Erythroblast (primary cell): ENCODE results near the gene THRB.

Experiments used
- DNase-seq, 2 experiments: peaks; one replicate each; lab custom pipeline; 2025; lab: John Stamatoyannopoulos, UW
- GATA1 ChIP-seq: IDR thresholded peaks from 2 replicates; pipeline ENCODE4 v1.6.1; 2011; ENCODE audit warnings: low read depth, mild to moderate bottlenecking, control low read depth, low read length, moderate library complexity
- POLR2A ChIP-seq: IDR thresholded peaks from 2 replicates; pipeline ENCODE4 v1.6.1; 2011; ENCODE audit warnings: mild to moderate bottlenecking, low read length

The THRB gene

GRCh38 chr3:24373198-24373959, 121.3 kb downstream of the THRB start:
- TF ChIP-seq POLR2A = no peak
- no peak for TF ChIP-seq GATA1
- no peak for DNase-seq

GRCh38 chr3:24372559-24373197, 122.0 kb downstream of the THRB start:
- TF ChIP-seq POLR2A (no peak), GATA1 (no peak)
- DNase-seq = no peak

GRCh38 chr3:24370352-24371090, 124.1 kb downstream of the THRB start:
- no peak for DNase-seq
- TF ChIP-seq GATA1 = no peak
- TF ChIP-seq POLR2A = no peak

GRCh38 chr3:24368605-24369004, 126.0 kb downstream of the THRB start:
- TF ChIP-seq GATA1 (no peak), POLR2A (no peak)
- no peak for DNase-seq

GRCh38 chr3:24367664-24368264, 126.9 kb downstream of the THRB start:
- no peak for DNase-seq
- no peak for TF ChIP-seq POLR2A
- no peak for TF ChIP-seq GATA1

DNA sequence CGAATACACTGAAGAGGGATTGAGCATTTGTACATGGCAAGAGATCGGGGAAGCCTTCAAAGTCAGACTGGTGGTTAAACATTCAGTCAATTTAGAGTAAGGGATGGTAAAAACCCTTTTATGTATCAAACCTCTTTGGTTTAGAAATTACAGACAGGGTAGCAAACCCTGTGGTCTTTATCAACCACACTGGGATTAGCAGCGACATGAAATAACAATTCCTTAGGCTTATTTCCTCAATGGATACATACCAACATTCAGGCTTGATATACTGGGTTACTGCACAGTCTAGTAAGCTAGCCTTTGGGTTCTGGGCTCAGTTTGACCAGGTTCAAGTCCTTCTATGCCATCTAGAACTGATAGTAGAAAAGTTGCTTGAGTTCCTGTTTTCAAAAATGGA, 127.4 kb downstream of the THRB start:
- no peak for DNase-seq
- no peak for TF ChIP-seq POLR2A
- no peak for TF ChIP-seq GATA1

GRCh38 chr3:24365168-24365567, 129.5 kb downstream of the THRB start:
- TF ChIP-seq GATA1 (no peak), POLR2A (no peak)
- DNase-seq = no peak

DNA sequence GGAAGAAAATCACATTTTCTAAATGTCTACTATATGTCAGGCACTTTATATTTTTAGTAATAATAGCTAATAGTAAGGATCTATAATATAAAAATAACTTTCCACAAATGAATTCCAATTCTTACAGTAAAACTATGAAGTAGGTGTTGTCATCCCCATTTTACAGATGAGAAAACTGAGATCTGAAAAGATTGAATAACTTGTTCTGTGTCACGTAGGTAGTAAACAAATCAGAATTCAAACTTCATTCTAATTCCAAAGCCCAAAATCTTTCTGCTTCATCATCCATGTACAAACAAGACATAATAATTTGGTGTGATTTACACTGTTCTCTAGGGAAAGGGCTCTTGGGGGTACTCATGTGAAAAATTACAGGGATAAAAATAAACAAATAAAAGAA, 130.3 kb downstream of the THRB start:
- no peak for TF ChIP-seq GATA1
- no peak for TF ChIP-seq POLR2A
- DNase-seq = no peak

DNA sequence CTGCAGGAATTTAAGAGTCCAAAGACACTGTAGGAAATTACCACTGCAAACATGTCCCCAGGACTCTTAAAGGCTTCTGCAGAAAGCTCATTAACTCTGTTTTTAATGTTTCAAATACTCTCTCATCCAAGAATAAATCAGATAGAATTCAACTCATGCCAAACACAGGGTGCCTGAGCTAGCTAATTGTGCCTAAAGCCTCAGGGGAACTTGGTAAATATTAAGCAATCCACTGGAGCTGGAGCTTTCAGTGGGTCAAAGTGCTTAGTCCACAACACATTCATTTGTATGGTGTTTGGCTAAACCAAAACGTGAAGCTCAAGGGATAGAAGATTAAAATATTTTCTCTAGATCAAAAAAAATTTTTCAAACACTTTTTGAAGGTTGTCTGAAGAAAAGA, 131.4 kb downstream of the THRB start:
- TF ChIP-seq POLR2A (no peak), GATA1 (no peak)

GRCh38 chr3:24361623-24362022, 133.0 kb downstream of the THRB start:
- no peak for DNase-seq

More for the DNA sequence above, 131.4 kb downstream of the THRB start:
- no peak for DNase-seq

GRCh38 chr3:24360957-24361356, 133.7 kb downstream of the THRB start:
- no peak for DNase-seq

More at GRCh38 chr3:24361623-24362022, 133.0 kb downstream of the THRB start:
- TF ChIP-seq POLR2A = no peak
- TF ChIP-seq GATA1 = no peak

GRCh38 chr3:24359645-24360462, 134.8 kb downstream of the THRB start:
- no peak for DNase-seq
- no peak for TF ChIP-seq GATA1
- TF ChIP-seq POLR2A = no peak

More at GRCh38 chr3:24360957-24361356, 133.7 kb downstream of the THRB start:
- no peak for TF ChIP-seq GATA1
- TF ChIP-seq POLR2A = no peak

DNA sequence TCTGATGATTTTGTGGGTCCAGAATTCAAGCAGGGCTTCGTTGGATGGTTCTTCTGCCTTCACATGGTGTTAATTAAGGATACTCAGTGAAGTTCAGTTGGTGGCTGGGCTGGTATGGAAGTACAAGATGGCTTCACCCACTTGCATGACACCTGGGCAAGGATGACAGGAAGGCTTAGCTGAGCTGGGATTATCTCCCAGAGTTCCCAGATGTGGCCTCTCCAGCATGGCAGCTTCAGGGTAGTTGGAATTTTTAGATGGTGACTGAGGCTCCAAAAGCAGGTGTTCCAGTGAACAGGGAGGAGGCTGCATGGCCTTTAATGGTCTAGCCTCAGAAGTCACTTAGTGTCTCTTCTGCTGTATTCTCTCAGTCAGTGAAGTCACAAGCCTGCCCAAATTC, 135.5 kb downstream of the THRB start:
- TF ChIP-seq GATA1 (no peak), POLR2A (no peak)

GRCh38 chr3:24357635-24358034, 137.0 kb downstream of the THRB start:
- no peak for DNase-seq
- no peak for TF ChIP-seq GATA1
- TF ChIP-seq POLR2A = no peak

More for the DNA sequence above, 135.5 kb downstream of the THRB start:
- DNase-seq = no peak
